ENCODE measurements around the gene DNPH1.

The DNPH1 gene

DNA sequence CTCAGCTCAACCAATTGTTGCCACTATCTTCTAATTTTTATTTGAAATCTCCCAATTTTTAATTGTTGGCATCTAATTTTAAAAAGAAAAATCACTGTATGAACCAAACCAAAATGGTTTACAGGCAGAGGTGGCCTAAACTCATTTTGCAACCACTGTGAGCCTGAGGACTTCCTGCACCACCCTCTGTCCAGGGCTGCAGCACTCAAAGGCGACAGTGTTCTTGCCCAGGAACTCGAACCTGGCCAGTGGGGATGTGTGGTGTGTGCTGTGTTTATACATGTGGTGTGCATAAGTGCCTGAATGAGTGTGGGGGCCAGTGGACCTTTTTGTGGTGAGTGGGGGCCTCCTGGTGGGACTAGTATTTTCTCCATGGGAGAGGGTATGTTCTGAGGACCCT lies 44.4 kb upstream of the DNPH1 start:
- H3K27ac ChIP-seq (ENCODE audit: insufficient read depth, low read length, poor library complexity, severe bottlenecking): no peak overlapping the region
- no peaks in the 10 kb centered on the region for H3K36me3 ChIP-seq (ENCODE audit: control insufficient read depth, insufficient read depth, low read length)
- no peak overlapping the region for H3K4me3 ChIP-seq (ENCODE audit: insufficient read depth, low read depth, low read length, poor library complexity, severe bottlenecking)
- peaks cover 7% of the 10 kb centered on the region for H3K27me3 ChIP-seq (replicated peaks; ENCODE audit: control insufficient read depth, insufficient read depth, low read length, poor library complexity, severe bottlenecking)
- peaks cover 28% of the 10 kb centered on the region for H3K4me1 ChIP-seq (ENCODE audit: control insufficient read depth, insufficient read depth, low read length, poor library complexity, severe bottlenecking)
- DNase-seq: no peak
- no peaks in the 10 kb centered on the region for H3K9me3 ChIP-seq (ENCODE audit: control insufficient read depth, low read length)

DNA sequence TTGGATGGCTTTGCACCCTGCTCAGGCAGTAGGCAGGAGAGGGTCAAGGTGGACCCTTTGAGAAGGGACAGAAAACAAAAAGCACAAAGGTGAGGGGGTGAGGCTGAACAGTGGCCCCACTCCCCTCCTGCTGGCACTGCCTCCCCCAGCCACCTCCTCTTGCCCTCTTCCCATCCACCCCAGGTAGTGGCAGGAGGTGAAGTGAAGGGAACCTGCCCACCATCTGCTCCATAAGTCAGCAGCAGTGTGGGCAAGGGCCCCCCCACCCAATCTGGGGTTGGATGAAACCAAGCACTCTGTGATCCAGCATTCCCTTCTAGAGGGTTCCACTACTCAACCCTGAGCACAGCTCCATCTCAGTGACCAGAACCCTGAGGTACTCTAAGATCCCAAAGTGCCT lies 42.7 kb upstream of the DNPH1 start:
- DNase-seq: no peak
- H3K4me3 ChIP-seq (ENCODE audit: insufficient read depth, low read depth, low read length, poor library complexity, severe bottlenecking): no peak overlapping the region
- H3K27ac ChIP-seq (ENCODE audit: insufficient read depth, low read length, poor library complexity, severe bottlenecking): no peak overlapping the region
- H3K9me3 ChIP-seq (ENCODE audit: control insufficient read depth, low read length): no peaks in the 10 kb centered on the region
- H3K36me3 ChIP-seq (ENCODE audit: control insufficient read depth, insufficient read depth, low read length): no peaks in the 10 kb centered on the region
- H3K4me1 ChIP-seq (ENCODE audit: control insufficient read depth, insufficient read depth, low read length, poor library complexity, severe bottlenecking): peaks cover 28% of the 10 kb centered on the region
- H3K27me3 ChIP-seq (replicated peaks; ENCODE audit: control insufficient read depth, insufficient read depth, low read length, poor library complexity, severe bottlenecking): peaks cover 7% of the 10 kb centered on the region

DNA sequence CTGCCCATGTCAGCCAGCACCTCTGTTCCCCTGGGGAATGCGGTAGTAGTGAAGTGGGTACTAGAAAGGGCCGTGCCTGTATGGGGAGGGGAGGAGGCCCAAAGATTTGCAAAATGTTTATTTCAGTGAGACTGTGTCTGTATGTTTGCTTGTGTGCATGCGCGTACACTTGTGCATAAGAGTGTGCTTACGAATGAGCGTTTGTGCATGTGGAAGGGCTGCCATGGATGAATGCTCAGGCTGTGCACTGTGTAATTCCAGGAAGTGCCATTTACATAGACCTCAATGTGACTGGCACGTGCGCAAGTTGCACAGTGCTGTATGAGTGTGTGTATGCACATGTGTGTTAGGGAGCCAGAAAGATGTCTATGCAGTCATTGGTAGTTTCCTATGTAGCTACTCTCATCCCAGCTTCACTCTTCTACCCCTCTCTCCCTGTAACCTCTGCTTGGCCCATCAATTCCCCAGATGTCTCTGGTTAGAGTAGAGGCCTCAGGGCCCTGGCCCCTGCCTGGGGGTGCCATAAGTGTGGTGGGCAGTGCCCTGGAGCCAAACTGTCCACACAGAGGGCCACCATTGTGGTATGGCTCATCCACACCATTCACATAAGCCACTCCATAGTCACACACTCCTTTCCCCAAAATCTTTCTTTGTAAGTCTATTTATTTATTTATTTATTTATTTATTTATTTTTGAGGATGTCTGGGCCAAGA lies 42.0 kb upstream of the DNPH1 start:
- Histone ChIP-seq H3K9me3 (ENCODE audit: control insufficient read depth, low read length) (no peaks in the 10 kb centered on the region), H3K4me1 (ENCODE audit: control insufficient read depth, insufficient read depth, low read length, poor library complexity, severe bottlenecking) (peaks cover 24% of the 10 kb centered on the region), H3K27ac (ENCODE audit: insufficient read depth, low read length, poor library complexity, severe bottlenecking) (no peak overlapping the region), H3K27me3 (replicated peaks; ENCODE audit: control insufficient read depth, insufficient read depth, low read length, poor library complexity, severe bottlenecking) (peaks cover 3% of the 10 kb centered on the region), H3K36me3 (ENCODE audit: control insufficient read depth, insufficient read depth, low read length) (no peaks in the 10 kb centered on the region), H3K4me3 (ENCODE audit: insufficient read depth, low read depth, low read length, poor library complexity, severe bottlenecking) (no peak overlapping the region)
- no peak for DNase-seq

DNA sequence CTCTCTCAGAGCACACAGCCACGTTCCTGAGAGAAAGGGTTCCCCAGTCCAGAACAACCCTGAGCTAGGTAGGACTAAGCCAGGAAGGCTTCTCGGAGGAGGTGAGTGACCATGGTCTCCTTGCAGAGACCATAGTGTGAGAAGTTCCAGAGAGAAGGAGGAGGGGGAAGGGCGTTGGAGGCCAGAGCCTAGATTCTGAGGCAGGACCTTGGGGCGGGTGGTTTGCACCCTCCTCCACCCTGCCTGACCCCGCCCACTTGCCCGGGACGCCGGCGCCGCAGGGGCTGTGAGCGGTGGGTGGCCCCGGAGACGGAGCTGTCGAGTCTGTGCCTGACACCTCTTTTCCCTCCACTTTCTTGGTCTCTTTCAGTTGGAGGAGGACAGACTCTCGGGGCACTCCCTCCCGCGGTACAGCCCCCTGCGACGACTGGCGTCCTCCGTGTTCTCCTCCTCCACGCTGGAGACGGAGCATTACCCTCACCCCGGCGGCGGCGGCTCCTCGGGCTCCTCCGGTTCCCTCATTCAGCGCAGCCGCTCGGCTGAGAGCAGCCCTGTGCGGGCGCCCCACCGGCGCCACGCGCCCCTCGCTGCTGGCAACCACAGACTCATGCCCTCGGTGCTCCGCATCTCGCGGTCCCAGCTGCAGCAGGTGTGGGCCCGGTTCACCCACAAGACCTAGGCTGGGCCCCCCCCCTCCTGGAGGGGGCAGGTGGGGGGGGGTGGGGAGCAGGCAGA lies 40.2 kb upstream of the DNPH1 start:
- Histone ChIP-seq H3K4me1 (ENCODE audit: control insufficient read depth, insufficient read depth, low read length, poor library complexity, severe bottlenecking) (peaks cover 13% of the 10 kb centered on the region), H3K27ac (ENCODE audit: insufficient read depth, low read length, poor library complexity, severe bottlenecking) (no peak overlapping the region), H3K27me3 (replicated peaks; ENCODE audit: control insufficient read depth, insufficient read depth, low read length, poor library complexity, severe bottlenecking) (no peaks in the 10 kb centered on the region), H3K4me3 (ENCODE audit: insufficient read depth, low read depth, low read length, poor library complexity, severe bottlenecking) (peak overlapping the region; percentile 44), H3K36me3 (ENCODE audit: control insufficient read depth, insufficient read depth, low read length) (no peaks in the 10 kb centered on the region), H3K9me3 (ENCODE audit: control insufficient read depth, low read length) (no peaks in the 10 kb centered on the region)
- DNase-seq: peak in 1 of 3 donors; percentile 11

DNA sequence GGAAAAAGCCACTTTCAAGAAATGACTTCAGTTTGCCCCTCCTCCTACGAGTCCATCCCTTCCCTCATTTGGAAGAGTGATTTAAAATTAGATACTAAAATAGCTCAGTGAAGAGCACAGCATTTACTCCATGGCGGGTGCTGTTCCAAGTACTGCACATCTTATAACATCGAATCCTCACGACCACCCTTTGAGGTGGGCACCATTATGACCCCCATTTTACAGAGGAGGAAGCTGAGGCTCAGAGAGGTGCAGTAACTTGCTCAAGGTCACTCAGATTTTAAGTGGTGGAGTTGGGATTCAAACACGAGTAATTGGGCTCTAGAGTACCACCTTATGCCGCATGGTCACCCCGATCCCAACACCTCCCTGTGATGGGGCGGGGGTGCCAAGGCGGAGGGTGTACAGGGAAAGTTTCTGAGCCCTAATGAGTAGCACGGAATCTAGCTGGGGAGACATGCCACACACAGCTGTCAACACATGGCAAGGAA lies 39.5 kb upstream of the DNPH1 start:
- no peak for DNase-seq
- Histone ChIP-seq H3K9me3 (ENCODE audit: control insufficient read depth, low read length) (no peaks in the 10 kb centered on the region), H3K4me3 (ENCODE audit: insufficient read depth, low read depth, low read length, poor library complexity, severe bottlenecking) (no peak overlapping the region), H3K27ac (ENCODE audit: insufficient read depth, low read length, poor library complexity, severe bottlenecking) (no peak overlapping the region), H3K36me3 (ENCODE audit: control insufficient read depth, insufficient read depth, low read length) (no peaks in the 10 kb centered on the region), H3K27me3 (replicated peaks; ENCODE audit: control insufficient read depth, insufficient read depth, low read length, poor library complexity, severe bottlenecking) (no peaks in the 10 kb centered on the region), H3K4me1 (ENCODE audit: control insufficient read depth, insufficient read depth, low read length, poor library complexity, severe bottlenecking) (peaks cover 11% of the 10 kb centered on the region)

DNA sequence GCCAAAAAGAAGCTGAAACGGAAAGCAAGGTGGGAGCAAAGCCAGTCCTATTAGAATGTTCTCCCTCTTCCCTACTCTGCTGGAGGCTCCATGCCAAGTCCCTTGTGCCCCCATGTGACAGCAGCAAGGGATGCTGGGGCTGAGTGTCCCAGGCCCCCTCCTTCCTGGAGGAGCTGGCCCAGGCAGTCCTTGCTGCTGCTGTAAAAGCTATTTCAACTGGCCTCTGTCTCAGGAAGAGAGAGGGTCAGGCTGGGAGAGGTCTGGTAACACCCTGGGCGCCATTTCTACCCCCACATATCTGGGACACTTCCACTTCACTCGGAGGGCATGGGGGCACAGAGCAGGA lies 39.0 kb upstream of the DNPH1 start:
- peaks cover 9% of the 10 kb centered on the region for H3K4me1 ChIP-seq (ENCODE audit: control insufficient read depth, insufficient read depth, low read length, poor library complexity, severe bottlenecking)
- no peak for DNase-seq
- no peaks in the 10 kb centered on the region for H3K9me3 ChIP-seq (ENCODE audit: control insufficient read depth, low read length)
- H3K36me3 ChIP-seq (ENCODE audit: control insufficient read depth, insufficient read depth, low read length): no peaks in the 10 kb centered on the region
- H3K27me3 ChIP-seq (replicated peaks; ENCODE audit: control insufficient read depth, insufficient read depth, low read length, poor library complexity, severe bottlenecking): no peaks in the 10 kb centered on the region
- H3K27ac ChIP-seq (ENCODE audit: insufficient read depth, low read length, poor library complexity, severe bottlenecking): no peak overlapping the region
- no peak overlapping the region for H3K4me3 ChIP-seq (ENCODE audit: insufficient read depth, low read depth, low read length, poor library complexity, severe bottlenecking)

DNA sequence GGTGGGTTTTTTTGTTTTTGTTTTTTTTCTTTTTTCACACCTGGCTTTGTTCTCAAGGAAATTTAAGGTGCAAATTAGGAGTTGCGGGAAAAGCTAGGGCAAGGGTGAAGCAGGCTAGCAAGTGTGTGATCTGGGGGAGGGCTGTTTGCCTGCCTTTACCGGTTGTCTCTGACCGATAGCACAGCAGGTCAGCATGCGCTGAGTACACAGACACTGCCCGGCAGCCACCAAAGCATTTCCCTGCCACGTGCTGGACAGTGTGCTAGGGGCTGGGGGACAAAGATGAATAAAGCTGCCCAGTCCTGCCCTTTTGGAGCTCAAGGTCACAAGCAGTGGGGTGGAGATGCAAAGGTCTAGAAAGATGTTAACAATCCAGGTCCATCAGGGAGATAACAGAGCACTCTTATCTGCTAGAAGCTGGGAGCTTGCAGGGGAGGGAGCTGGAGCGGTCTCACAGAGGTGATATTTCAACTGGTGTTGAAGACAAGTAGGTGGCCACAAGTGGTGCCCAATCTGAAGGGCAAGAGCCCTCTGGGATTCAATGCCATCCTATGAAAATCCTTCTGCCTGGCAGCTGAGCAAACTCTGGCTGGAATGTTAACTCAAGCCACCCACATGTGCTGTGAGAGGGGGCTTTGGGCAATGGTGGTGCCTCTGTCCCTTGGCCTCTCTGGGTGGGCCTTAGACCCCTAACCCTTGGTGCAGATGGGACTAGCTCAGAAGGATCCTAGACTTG lies 38.5 kb upstream of the DNPH1 start:
- H3K27me3 ChIP-seq (replicated peaks; ENCODE audit: control insufficient read depth, insufficient read depth, low read length, poor library complexity, severe bottlenecking): no peaks in the 10 kb centered on the region
- H3K4me3 ChIP-seq (ENCODE audit: insufficient read depth, low read depth, low read length, poor library complexity, severe bottlenecking): no peak overlapping the region
- H3K36me3 ChIP-seq (ENCODE audit: control insufficient read depth, insufficient read depth, low read length): no peaks in the 10 kb centered on the region
- peaks cover 9% of the 10 kb centered on the region for H3K4me1 ChIP-seq (ENCODE audit: control insufficient read depth, insufficient read depth, low read length, poor library complexity, severe bottlenecking)
- no peak for DNase-seq
- no peaks in the 10 kb centered on the region for H3K9me3 ChIP-seq (ENCODE audit: control insufficient read depth, low read length)
- H3K27ac ChIP-seq (ENCODE audit: insufficient read depth, low read length, poor library complexity, severe bottlenecking): no peak overlapping the region

DNA sequence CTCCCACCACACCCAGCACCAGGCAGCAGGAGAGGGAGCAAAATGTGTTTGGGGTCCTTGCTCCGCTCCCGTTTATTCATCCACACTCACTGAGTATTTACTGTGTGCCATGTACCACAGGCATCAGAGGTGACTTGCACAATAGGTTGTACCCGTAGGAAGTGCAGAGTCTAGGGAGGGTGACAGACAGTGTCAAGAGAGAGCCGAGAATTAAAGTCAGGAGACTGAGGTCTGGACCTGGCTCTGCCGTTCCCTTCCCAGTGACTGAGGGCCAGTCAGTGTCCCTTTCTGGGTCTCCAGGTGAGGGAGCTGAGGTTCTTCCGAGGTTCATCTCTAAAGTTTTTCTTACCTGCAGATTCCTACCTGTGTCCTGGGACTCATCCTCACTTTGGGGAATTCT lies 36.3 kb upstream of the DNPH1 start:
- DNase-seq: no peak
- Histone ChIP-seq H3K4me3 (ENCODE audit: insufficient read depth, low read depth, low read length, poor library complexity, severe bottlenecking) (no peak overlapping the region), H3K9me3 (ENCODE audit: control insufficient read depth, low read length) (no peaks in the 10 kb centered on the region), H3K4me1 (ENCODE audit: control insufficient read depth, insufficient read depth, low read length, poor library complexity, severe bottlenecking) (peaks cover 9% of the 10 kb centered on the region), H3K27me3 (replicated peaks; ENCODE audit: control insufficient read depth, insufficient read depth, low read length, poor library complexity, severe bottlenecking) (no peaks in the 10 kb centered on the region), H3K36me3 (ENCODE audit: control insufficient read depth, insufficient read depth, low read length) (no peaks in the 10 kb centered on the region), H3K27ac (ENCODE audit: insufficient read depth, low read length, poor library complexity, severe bottlenecking) (no peak overlapping the region)

DNA sequence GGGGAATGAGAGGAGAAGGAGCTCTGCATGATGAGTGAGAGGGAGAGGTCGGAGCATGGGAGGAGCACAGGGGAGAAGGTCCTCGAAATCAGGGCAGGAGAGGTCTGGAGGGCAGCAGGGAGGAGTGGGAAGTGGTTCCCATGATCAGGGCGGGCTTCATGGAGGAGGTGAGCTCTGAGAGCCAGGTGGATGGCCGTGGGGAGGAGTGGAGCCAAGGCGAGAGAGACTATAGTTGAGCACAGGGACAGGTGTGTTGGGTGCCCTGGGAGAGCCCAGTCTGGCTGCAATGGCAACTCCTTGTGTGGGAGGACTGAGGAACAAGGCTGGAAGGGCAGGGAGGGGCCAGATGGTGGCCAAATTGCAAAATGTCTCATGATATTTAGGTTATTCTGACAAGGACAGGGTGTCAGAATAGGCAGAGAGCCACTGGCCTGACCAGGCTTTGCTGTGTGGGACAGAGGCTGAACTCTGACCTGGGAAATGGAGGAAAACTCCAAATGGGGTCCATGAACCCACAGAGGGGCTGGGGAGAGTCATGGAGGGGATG lies 35.4 kb upstream of the DNPH1 start:
- H3K27ac ChIP-seq (ENCODE audit: insufficient read depth, low read length, poor library complexity, severe bottlenecking): no peak overlapping the region
- no peak for DNase-seq
- H3K9me3 ChIP-seq (ENCODE audit: control insufficient read depth, low read length): no peaks in the 10 kb centered on the region
- peaks cover 5% of the 10 kb centered on the region for H3K4me1 ChIP-seq (ENCODE audit: control insufficient read depth, insufficient read depth, low read length, poor library complexity, severe bottlenecking)
- no peaks in the 10 kb centered on the region for H3K27me3 ChIP-seq (replicated peaks; ENCODE audit: control insufficient read depth, insufficient read depth, low read length, poor library complexity, severe bottlenecking)
- no peaks in the 10 kb centered on the region for H3K36me3 ChIP-seq (ENCODE audit: control insufficient read depth, insufficient read depth, low read length)
- no peak overlapping the region for H3K4me3 ChIP-seq (ENCODE audit: insufficient read depth, low read depth, low read length, poor library complexity, severe bottlenecking)
